Mesendoderm (in vitro differentiated cells): ENCODE measurements around the gene ORC1.

Experiments
- DNase-seq: peaks from one replicate; pipeline ENCODE4 v3.0.0; 2013
- H2AK5ac ChIP-seq: 2 replicates; pipeline ENCODE4 v1.6.1; 2013; ENCODE audit warnings: low read length, inconsistent platforms
- H2BK120ac ChIP-seq: 2 replicates; pipeline ENCODE4 v1.6.1; 2013; ENCODE audit warnings: low read depth, mild to moderate bottlenecking, low read length, moderate library complexity, mixed read lengths
- H2BK15ac ChIP-seq: replicated peaks from 2 replicates; pipeline ENCODE4 v1.6.1; 2013; ENCODE audit warnings: low read depth, mild to moderate bottlenecking, moderate library complexity
- H2BK5ac ChIP-seq: 2 replicates; pipeline ENCODE4 v1.6.1; 2013; ENCODE audit warnings: low read length, inconsistent platforms
- H3K18ac ChIP-seq: 2 replicates; pipeline ENCODE4 v1.6.1; 2013; ENCODE audit warnings: mild to moderate bottlenecking, low read length, mixed read lengths
- H3K23ac ChIP-seq: one replicate; pipeline ENCODE4 v1.6.1; 2013; ENCODE audit warnings: low read length
- H3K27ac ChIP-seq: 2 replicates; pipeline ENCODE4 v1.5.1; 2013; ENCODE audit warnings: low read depth, mild to moderate bottlenecking, inconsistent platforms, low read length, moderate library complexity
- H3K27me3 ChIP-seq: 2 replicates; pipeline ENCODE4 v1.6.1; 2013; ENCODE audit warnings: low read length, control low read depth, mild to moderate bottlenecking, inconsistent platforms; ENCODE audit not compliant: insufficient read depth, poor library complexity
- H3K36me3 ChIP-seq: 2 replicates; pipeline ENCODE4 v1.6.1; 2013; ENCODE audit warnings: low read length, inconsistent platforms; ENCODE audit not compliant: control insufficient read depth, insufficient read depth
- H3K4ac ChIP-seq: one replicate; pipeline ENCODE4 v1.6.1; 2013; ENCODE audit warnings: low read depth, mild to moderate bottlenecking, low read length, moderate library complexity
- H3K4me1 ChIP-seq: 2 replicates; pipeline ENCODE4 v1.6.1; 2013; ENCODE audit warnings: low read depth, low read length, inconsistent platforms; ENCODE audit not compliant: control insufficient read depth
- H3K4me2 ChIP-seq: 2 replicates; pipeline ENCODE4 v1.6.1; 2013; ENCODE audit warnings: low read length
- H3K4me3 ChIP-seq: 2 replicates; pipeline ENCODE4 v1.5.1; 2013; ENCODE audit warnings: mild to moderate bottlenecking, low read length
- H3K56ac ChIP-seq: one replicate; pipeline ENCODE4 v1.6.1; 2013; ENCODE audit warnings: low read length
- H3K79me1 ChIP-seq: 2 replicates; pipeline ENCODE4 v1.6.1; 2013; ENCODE audit warnings: low read length, inconsistent platforms
- H3K79me2 ChIP-seq: 2 replicates; pipeline ENCODE4 v1.6.1; 2013; ENCODE audit warnings: mild to moderate bottlenecking, low read length; ENCODE audit not compliant: control insufficient read depth, insufficient read depth
- H3K9ac ChIP-seq: 2 replicates; pipeline ENCODE4 v1.6.1; 2013; ENCODE audit warnings: low read length, inconsistent platforms
- H4K5ac ChIP-seq: one replicate; pipeline ENCODE4 v1.6.1; 2013; ENCODE audit warnings: low read length
- H4K8ac ChIP-seq: one replicate; pipeline ENCODE4 v1.6.1; 2013; ENCODE audit warnings: low read depth, mild to moderate bottlenecking, control low read depth, low read length, moderate library complexity
- WGBS: extraction: QIAGEN DNeasy Blood & Tissue Kit; methylation state at CpG from one replicate; pipeline ENCODE4 v1.1.7; 2013; ENCODE audit warnings: low lambda C conversion rate, missing lambda C conversion rate; ENCODE audit not compliant: insufficient coverage; ENCODE audit errors: extremely low coverage; 5-methylcytosine and 5-hydroxymethylcytosine counted together

The ORC1 gene

GRCh38 chr1:52435211-52435610, 31.0 kb upstream of the ORC1 start:
- H3K79me1 ChIP-seq: no peaks in the 10 kb centered on the region
- no peak overlapping the region for H2BK5ac ChIP-seq
- no CpG with 5 or more reads among the region's 1 CpG for WGBS

GRCh38 chr1:52432807-52433206, 28.6 kb upstream of the ORC1 start:
- WGBS: no CpG with 5 or more reads among the region's 8 CpGs
- Histone ChIP-seq H4K5ac (no peak overlapping the region), H4K8ac (no peak overlapping the region)

More at GRCh38 chr1:52435211-52435610, 31.0 kb upstream of the ORC1 start:
- no peak overlapping the region for H3K56ac ChIP-seq
- no peak overlapping the region for H2AK5ac ChIP-seq
- H2BK15ac ChIP-seq: no peak overlapping the region
- DNase-seq: no peak
- no peak overlapping the region for H3K4ac ChIP-seq
- no peak overlapping the region for H4K8ac ChIP-seq
- no peaks in the 10 kb centered on the region for H3K27me3 ChIP-seq
- no peak overlapping the region for H4K5ac ChIP-seq
- H2BK120ac ChIP-seq: no peak overlapping the region
- no peak overlapping the region for H3K27ac ChIP-seq
- H3K36me3 ChIP-seq: peaks cover 4% of the 10 kb centered on the region
- H3K9ac ChIP-seq: no peak overlapping the region
- no peaks in the 10 kb centered on the region for H3K79me2 ChIP-seq
- H3K4me1 ChIP-seq: no peaks in the 10 kb centered on the region
- no peak overlapping the region for H3K18ac ChIP-seq
- no peak overlapping the region for H3K4me2 ChIP-seq
- H3K4me3 ChIP-seq: no peak overlapping the region
- H3K23ac ChIP-seq: no peak overlapping the region

GRCh38 chr1:52427152-52427551, 22.9 kb upstream of the ORC1 start:
- H3K4me1 ChIP-seq: no peaks in the 10 kb centered on the region
- no CpG with 5 or more reads among the region's 1 CpG for WGBS
- H3K27me3 ChIP-seq: no peaks in the 10 kb centered on the region
- H3K56ac ChIP-seq: no peak overlapping the region
- no peak overlapping the region for H3K4ac ChIP-seq
- H3K79me2 ChIP-seq: no peaks in the 10 kb centered on the region
- H3K36me3 ChIP-seq: peaks cover 4% of the 10 kb centered on the region
- no peak overlapping the region for H3K4me3 ChIP-seq
- H4K8ac ChIP-seq: no peak overlapping the region
- H3K4me2 ChIP-seq: no peak overlapping the region
- no peak overlapping the region for H2BK15ac ChIP-seq
- no peak overlapping the region for H4K5ac ChIP-seq
- no peak overlapping the region for H2BK5ac ChIP-seq
- no peak overlapping the region for H3K23ac ChIP-seq
- H3K18ac ChIP-seq: no peak overlapping the region
- no peak for DNase-seq
- no peak overlapping the region for H3K9ac ChIP-seq
- H2BK120ac ChIP-seq: no peak overlapping the region
- H3K79me1 ChIP-seq: no peaks in the 10 kb centered on the region
- H2AK5ac ChIP-seq: no peak overlapping the region
- no peak overlapping the region for H3K27ac ChIP-seq

More at GRCh38 chr1:52432807-52433206, 28.6 kb upstream of the ORC1 start:
- Histone ChIP-seq H3K4me1 (no peaks in the 10 kb centered on the region), H3K27me3 (no peaks in the 10 kb centered on the region), H3K56ac (no peak overlapping the region), H3K4me3 (no peak overlapping the region), H3K18ac (no peak overlapping the region), H3K4ac (no peak overlapping the region), H2BK5ac (no peak overlapping the region), H3K36me3 (peaks cover 4% of the 10 kb centered on the region), H3K9ac (no peak overlapping the region), H3K79me1 (no peaks in the 10 kb centered on the region), H2BK120ac (no peak overlapping the region), H3K27ac (no peak overlapping the region), H2AK5ac (no peak overlapping the region), H3K23ac (no peak overlapping the region), H3K4me2 (no peak overlapping the region), H2BK15ac (no peak overlapping the region), H3K79me2 (no peaks in the 10 kb centered on the region)
- no peak for DNase-seq

GRCh38 chr1:52426371-52426770, 22.1 kb upstream of the ORC1 start:
- Histone ChIP-seq H2BK5ac (no peak overlapping the region), H3K4ac (no peak overlapping the region), H3K4me2 (no peak overlapping the region), H3K56ac (no peak overlapping the region), H2BK120ac (no peak overlapping the region), H3K36me3 (peaks cover 4% of the 10 kb centered on the region), H2BK15ac (no peak overlapping the region), H3K27me3 (no peaks in the 10 kb centered on the region), H3K79me2 (no peaks in the 10 kb centered on the region), H3K27ac (no peak overlapping the region), H3K23ac (no peak overlapping the region), H3K4me3 (no peak overlapping the region), H3K4me1 (no peaks in the 10 kb centered on the region), H3K18ac (no peak overlapping the region), H3K79me1 (no peaks in the 10 kb centered on the region), H4K8ac (no peak overlapping the region), H4K5ac (no peak overlapping the region), H2AK5ac (no peak overlapping the region), H3K9ac (no peak overlapping the region)
- no CpG with 5 or more reads among the region's 3 CpGs for WGBS
- DNase-seq: no peak

- H3K4me1 ChIP-seq: no peaks in the 10 kb centered on the region
- H4K5ac ChIP-seq: no peak overlapping the region
- no peaks in the 10 kb centered on the region for H3K79me1 ChIP-seq
- H3K4me2 ChIP-seq: no peak overlapping the region
- no peak overlapping the region for H3K27ac ChIP-seq
- H3K36me3 ChIP-seq: no peaks in the 10 kb centered on the region
- no peak overlapping the region for H3K4me3 ChIP-seq
- H3K23ac ChIP-seq: no peak overlapping the region
- no peaks in the 10 kb centered on the region for H3K79me2 ChIP-seq
- no peak overlapping the region for H3K4ac ChIP-seq
- no peak overlapping the region for H2BK15ac ChIP-seq
- no peak for DNase-seq
- no peak overlapping the region for H2BK5ac ChIP-seq
- H3K9ac ChIP-seq: no peak overlapping the region
- H4K8ac ChIP-seq: no peak overlapping the region
- no peak overlapping the region for H3K56ac ChIP-seq
- WGBS: no CpG with 5 or more reads among the region's 1 CpG
- H2AK5ac ChIP-seq: no peak overlapping the region
- H3K18ac ChIP-seq: no peak overlapping the region
- H3K27me3 ChIP-seq: no peaks in the 10 kb centered on the region
- H2BK120ac ChIP-seq: no peak overlapping the region
Measured at GRCh38 chr1:52424813-52425212, 20.6 kb upstream of the ORC1 start.

GRCh38 chr1:52424231-52424636, 20.0 kb upstream of the ORC1 start:
- no peak overlapping the region for H3K9ac ChIP-seq
- no peak overlapping the region for H3K4ac ChIP-seq
- no peak for DNase-seq
- H2AK5ac ChIP-seq: no peak overlapping the region
- no peaks in the 10 kb centered on the region for H3K79me1 ChIP-seq
- no peak overlapping the region for H3K18ac ChIP-seq
- no peaks in the 10 kb centered on the region for H3K4me1 ChIP-seq
- H2BK120ac ChIP-seq: no peak overlapping the region
- no peak overlapping the region for H3K56ac ChIP-seq
- no peaks in the 10 kb centered on the region for H3K36me3 ChIP-seq
- no peak overlapping the region for H3K23ac ChIP-seq
- H3K4me3 ChIP-seq: no peak overlapping the region
- no peaks in the 10 kb centered on the region for H3K79me2 ChIP-seq
- no peaks in the 10 kb centered on the region for H3K27me3 ChIP-seq
- H2BK15ac ChIP-seq: no peak overlapping the region
- no peak overlapping the region for H3K4me2 ChIP-seq
- H3K27ac ChIP-seq: no peak overlapping the region
- H4K5ac ChIP-seq: no peak overlapping the region
- H4K8ac ChIP-seq: no peak overlapping the region
- no peak overlapping the region for H2BK5ac ChIP-seq
